K562 (cell line): Measurements from ENCODE around the gene PHETA2. TPM values are rescaled to one million over a fixed set of nuclear protein-coding genes. Genes with fewer than 3 reads are reported as not detected.

Experiments
- ATAC-seq: fragments of 200-7000 bp; cut with Tn5 transposase; 3 replicates; pipeline ENCODE4 v1.9.1; 2020; ENCODE audit warnings: moderate library complexity
- BruUV-seq: library from RNA; stranded (reverse); fragments of 400-500 nt; replicated peaks from 2 replicates; lab custom pipeline; 2021; lab: Mats Ljungman, UMichigan
- CTCF ChIA-PET: fragments of 300-600 bp; formaldehyde crosslinking; extraction: SDS; loops from one replicate; lab custom pipeline; 2021; ENCODE audit warnings: low intra/inter-chr PET ratio; lab: Yijun Ruan, JAX
- POLR2A ChIA-PET: fragments of 300-600, 350-650 bp; sonication (Branson Sonifier 250); formaldehyde crosslinking; extraction: SDS; loops from one replicate; lab custom pipeline; 2021; ENCODE audit warnings: antibody characterized with exemption, inconsistent platforms; lab: Yijun Ruan, JAX
- DNase-seq, 4 experiments: peaks; one replicate each; pipeline versions ENCODE4 v3.0.0 to v3.0.0-alpha.2; 2011 to 2018; ENCODE audit warnings: low spot score in 3 of 4, mixed read lengths in 3 of 4; ENCODE audit errors: extremely low read depth in 1 of 4
- FAIRE-seq: peaks from 2 replicates; lab custom pipeline; 2011; peaks lifted over from hg19 to GRCh38; lab: Jason Lieb, UNC
- H2AFZ ChIP-seq: 2 replicates; pipeline ENCODE4 v1.6.0; 2011; ENCODE audit warnings: low read depth, low read length, control low read depth, inconsistent platforms
- H3K27ac ChIP-seq: fragments of 200-600 bp; 3 replicates; pipeline ENCODE4 v1.8.0; 2011; ENCODE audit warnings: low read depth, mild to moderate bottlenecking, control low read depth, inconsistent platforms, low read length, moderate library complexity, mixed read lengths; ENCODE audit errors: extremely low read depth
- H3K27me3 ChIP-seq, 2 experiments: fragments of 300-600 bp in 1 of 2; 2 replicates in 1 of 2; 3 replicates in 1 of 2; pipeline versions ENCODE4 v1.6.0 to v1.8.0; 2011; ENCODE audit warnings: inconsistent platforms in 2 of 2, low read length in 2 of 2, mild to moderate bottlenecking in 1 of 2, mixed read lengths in 1 of 2, moderate library complexity in 1 of 2; ENCODE audit not compliant: control insufficient read depth in 2 of 2, insufficient read depth in 2 of 2
- H3K36me3 ChIP-seq: fragments of 300-600 bp; 3 replicates; pipeline ENCODE4 v1.8.0; 2011; ENCODE audit warnings: mild to moderate bottlenecking, low read length, inconsistent platforms; ENCODE audit not compliant: control insufficient read depth, insufficient read depth
- H3K4me1 ChIP-seq, 2 experiments: fragments of 200-600 bp in 1 of 2; replicated peaks in 1 of 2; 2 replicates in 1 of 2; 3 replicates in 1 of 2; pipeline versions ENCODE4 v1.5.1 to v1.8.0; 2011; ENCODE audit warnings: inconsistent platforms in 2 of 2, low read length in 2 of 2, mild to moderate bottlenecking in 1 of 2, mixed read lengths in 1 of 2, moderate library complexity in 1 of 2; ENCODE audit not compliant: control insufficient read depth in 2 of 2, insufficient read depth in 2 of 2
- H3K4me2 ChIP-seq: 2 replicates; pipeline ENCODE4 v1.6.1; 2011; ENCODE audit warnings: low read length, control low read depth, inconsistent platforms, mixed read lengths; ENCODE audit not compliant: insufficient read depth
- H3K4me3 ChIP-seq: fragments of 200-600 bp; sonication (generic), shearing (Covaris generic); 2 replicates; pipeline ENCODE4 v1.5.1; 2016; ENCODE audit warnings: control low read depth, inconsistent platforms
- H3K79me2 ChIP-seq: fragments of 200-600 bp; 3 replicates; pipeline ENCODE4 v1.8.0; 2011; ENCODE audit warnings: low read length, inconsistent platforms; ENCODE audit not compliant: control insufficient read depth, insufficient read depth
- H3K9ac ChIP-seq, 2 experiments: 2 replicates each; pipeline versions ENCODE4 v1.6.0 to v1.6.1; 2011; ENCODE audit warnings: low read depth in 2 of 2, low read length in 2 of 2, control low read depth in 1 of 2, inconsistent platforms in 1 of 2, mild to moderate bottlenecking in 1 of 2, mixed read lengths in 1 of 2; ENCODE audit not compliant: insufficient read depth in 1 of 2
- H3K9me1 ChIP-seq: one replicate; pipeline ENCODE4 v1.6.0; 2011; ENCODE audit warnings: inconsistent platforms, mild to moderate bottlenecking, low read length, moderate library complexity; ENCODE audit not compliant: control insufficient read depth, insufficient read depth
- H3K9me3 ChIP-seq: replicated peaks from 2 replicates; pipeline ENCODE4 v1.5.1; 2011; ENCODE audit warnings: low read depth, low read length, inconsistent platforms; ENCODE audit not compliant: control insufficient read depth, insufficient read depth
- H4K20me1 ChIP-seq: replicated peaks from 2 replicates; pipeline ENCODE4 v1.6.1; 2011; ENCODE audit warnings: low read length, inconsistent platforms, mixed read lengths; ENCODE audit not compliant: control insufficient read depth, insufficient read depth
- ASH1L ChIP-seq: fragments of 450-650 bp; IDR thresholded peaks from 2 replicates; pipeline ENCODE4 v1.6.1; 2018; ENCODE audit warnings: borderline replicate concordance, mild to moderate bottlenecking, low read depth; ENCODE audit not compliant: partially characterized antibody
- ELF1 ChIP-seq: fragments of 200-800 bp; sonication (Bioruptor generic); IDR thresholded peaks from 2 replicates; pipeline ENCODE4 v1.6.1; 2016; ENCODE audit warnings: missing genetic modification characterization, missing compliant biosample characterization
- HNRNPK ChIP-seq: fragments of 200-400 bp; formaldehyde crosslinking; IDR thresholded peaks from one replicate; pipeline ENCODE4 v1.6.1; 2018; ENCODE audit warnings: mild to moderate bottlenecking, low read depth, low read length; ENCODE audit not compliant: poor library complexity, severe bottlenecking
- MCM2 ChIP-seq: fragments of 450-650 bp; IDR thresholded peaks from 2 replicates; pipeline ENCODE4 v1.6.1; 2017; ENCODE audit warnings: low read depth, mild to moderate bottlenecking
- PTBP1 ChIP-seq: fragments of 200-400 bp; formaldehyde crosslinking; IDR thresholded peaks from 2 replicates; pipeline ENCODE4 v1.6.1; 2017; ENCODE audit warnings: low read depth, low read length
- RBM34 ChIP-seq: fragments of 200-400 bp; formaldehyde crosslinking; IDR thresholded peaks from 2 replicates; pipeline ENCODE4 v1.6.1; 2018; ENCODE audit warnings: low read length, borderline replicate concordance; ENCODE audit not compliant: insufficient read depth
- SAFB2 ChIP-seq: fragments of 200-400 bp; formaldehyde crosslinking; IDR thresholded peaks from 2 replicates; pipeline ENCODE4 v1.6.1; 2018; ENCODE audit warnings: borderline replicate concordance, low read length, low read depth, moderate library complexity; ENCODE audit not compliant: severe bottlenecking
- SIN3A ChIP-seq, 2 experiments: fragments of 150-350 bp in 1 of 2; IDR thresholded peaks; 2 replicates each; pipeline ENCODE4 v1.6.1; 2011 to 2016; ENCODE audit warnings: borderline replicate concordance in 2 of 2, low read depth in 2 of 2, low read length in 2 of 2, mild to moderate bottlenecking in 2 of 2, moderate library complexity in 2 of 2; ENCODE audit not compliant: control insufficient read depth in 1 of 2
- SUPT5H ChIP-seq: fragments of 450-650 bp; IDR thresholded peaks from 2 replicates; pipeline ENCODE4 v1.6.1; 2016
- TAF15 ChIP-seq: fragments of 200-400 bp; formaldehyde crosslinking; IDR thresholded peaks from 2 replicates; pipeline ENCODE4 v1.6.1; 2017; ENCODE audit warnings: mild to moderate bottlenecking, low read depth, low read length, moderate library complexity
- ZNF699 ChIP-seq: fragments of 250-450 bp; sonication (Bioruptor Pico); IDR thresholded peaks from 2 replicates; pipeline ENCODE4 v1.8.0; 2021; ENCODE audit warnings: mild to moderate bottlenecking, moderate library complexity; ENCODE audit not compliant: insufficient replicate concordance
- ZNF717 ChIP-seq: fragments of 250-450 bp; sonication (Bioruptor Pico); IDR thresholded peaks from 2 replicates; pipeline ENCODE4 v1.5.0; 2021
- ZNF75A ChIP-seq: fragments of 450-650 bp; formaldehyde crosslinking; IDR thresholded peaks from 2 replicates; pipeline ENCODE4 v1.4.0; 2020; ENCODE audit warnings: mild to moderate bottlenecking
- WGBS: fragments of 100-300 bp; shearing (Covaris generic); methylation state at CpG from one replicate; pipeline ENCODE4 v1.1.6; 2016; ENCODE audit warnings: low coverage, mixed read lengths; ENCODE audit not compliant: insufficient coverage; ENCODE audit errors: missing lambda C conversion rate; 5-methylcytosine and 5-hydroxymethylcytosine counted together
- in situ Hi-C: fragments of 300-500 bp; cut with MboI; formaldehyde crosslinking; loops from 4 replicates; pipeline ENCODE4 v1.15.0; 2018; ENCODE audit warnings: inconsistent platforms, mixed read lengths
- intact Hi-C: fragments of 100-400 bp; cut with micrococcal nuclease; formaldehyde crosslinking; loops from 2 replicates; pipeline ENCODE4 v1.14.2; 2022
- polyA plus RNA-seq, 8 experiments: library from polyadenylated mRNA; depleted of rRNA in 4 of 8; stranded (reverse) in 5 of 8; unstranded in 3 of 8; fragments of >200 nt; fragmentation: Nextera tagmentation in 2 of 8; fragmentation: Illumina TruSeq in 1 of 8; extraction: Ambion mirVana in 2 of 8; extraction: Trizol in 1 of 8; gene quantifications; 2 replicates each; pipeline versions ENCODE4 v1.2.1 to v1.2.3, GENCODE V29; 2011 to 2014; ENCODE audit warnings: inconsistent platforms in 1 of 8, missing spikeins in 1 of 8
- total RNA-seq, 7 experiments: library from RNA; depleted of rRNA in 6 of 7; stranded (reverse); fragments of >200 nt in 6 of 7; fragmentation: Illumina TruSeq in 2 of 7; extraction: Trizol in 2 of 7; gene quantifications; 2 replicates each; pipeline versions ENCODE4 v1.2.1 to v1.2.3, GENCODE V29; 2011 to 2021; ENCODE audit warnings: low replicate concordance in 1 of 7
- TF ChIP-seq, protein P1 (sequence below): sonication (generic); formaldehyde crosslinking; IDR thresholded peaks from 2 replicates; pipeline ENCODE4 v1.4.0; 2020; ENCODE audit warnings: mild to moderate bottlenecking, missing genetic modification reagents

The PHETA2 gene
- total and polyA plus RNA-seq, 9 of the 15 experiments (the other 6 are each of a cell fraction or from before 2014, with no cell fraction given): 0.07 to 0.22 (median 0.08) TPM; not detected in 5

DNA sequence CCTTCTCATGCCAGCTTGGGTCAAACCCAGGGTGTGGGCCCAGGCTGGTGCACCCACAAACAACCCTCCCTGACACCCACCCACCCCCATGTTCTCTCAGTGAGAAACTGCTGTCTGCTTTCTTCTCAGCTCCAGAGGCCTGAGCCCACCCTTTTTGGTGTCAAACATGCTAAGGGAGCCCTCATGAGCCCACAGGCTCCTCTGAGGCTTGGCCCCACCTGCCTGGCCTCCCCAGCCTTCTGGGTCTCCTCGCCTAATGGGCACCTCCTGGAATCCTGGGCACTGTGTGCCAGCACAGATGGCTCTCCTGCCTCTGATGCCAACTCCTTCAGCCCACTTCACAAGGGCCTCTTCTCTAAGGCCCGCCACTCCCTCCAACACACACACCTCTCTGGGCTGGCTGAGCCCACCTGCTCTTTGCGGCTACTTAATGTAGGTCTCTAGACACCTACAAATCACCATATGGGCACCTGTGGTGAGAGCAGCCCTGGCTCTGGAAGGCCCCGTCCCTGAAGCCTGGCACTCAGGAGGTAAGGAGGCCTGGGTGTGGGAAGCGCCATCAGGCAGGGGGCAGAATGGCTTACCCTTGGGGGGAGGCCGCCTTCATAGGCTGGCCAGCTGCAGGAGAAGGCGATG is 7.8 kb upstream of the PHETA2 start:
- DNase-seq (no peak), ATAC-seq (no peak), FAIRE-seq (no peak)
- 94% methylated on average over 5 of the region's 7 CpGs for WGBS
- Histone ChIP-seq H3K79me2 (peaks cover 19% of the 10 kb centered on the region), H3K9me3 (no peaks in the 10 kb centered on the region; the same call in 1 of the 2 replicates), H2AFZ (no peak overlapping the region), H3K36me3 (peaks cover 45% of the 10 kb centered on the region; the same call in 2 of the 3 replicates), H3K27me3 (no peaks in the 10 kb centered on the region), H3K9me1 (peaks cover 2% of the 10 kb centered on the region), H3K4me3 (no peak overlapping the region), H4K20me1 (no peaks in the 10 kb centered on the region), H3K27ac (no peak overlapping the region), H3K4me1 (peaks cover 16 to 24% of the 10 kb centered on the region in 2 experiments; a peak in 4 of 5 replicates), H3K9ac (no peak overlapping the region), H3K4me2 (no peak overlapping the region)
- BruUV-seq: no TSS peak
- in situ Hi-C loops (no loop called here), intact Hi-C loops (no loop called here)
- POLR2A ChIA-PET: no interaction called here
- no peak for TF ChIP-seq ZNF75A (CRISPR knock-in tag)
- no peak for TF ChIP-seq SUPT5H
- TF ChIP-seq, protein P1, sequence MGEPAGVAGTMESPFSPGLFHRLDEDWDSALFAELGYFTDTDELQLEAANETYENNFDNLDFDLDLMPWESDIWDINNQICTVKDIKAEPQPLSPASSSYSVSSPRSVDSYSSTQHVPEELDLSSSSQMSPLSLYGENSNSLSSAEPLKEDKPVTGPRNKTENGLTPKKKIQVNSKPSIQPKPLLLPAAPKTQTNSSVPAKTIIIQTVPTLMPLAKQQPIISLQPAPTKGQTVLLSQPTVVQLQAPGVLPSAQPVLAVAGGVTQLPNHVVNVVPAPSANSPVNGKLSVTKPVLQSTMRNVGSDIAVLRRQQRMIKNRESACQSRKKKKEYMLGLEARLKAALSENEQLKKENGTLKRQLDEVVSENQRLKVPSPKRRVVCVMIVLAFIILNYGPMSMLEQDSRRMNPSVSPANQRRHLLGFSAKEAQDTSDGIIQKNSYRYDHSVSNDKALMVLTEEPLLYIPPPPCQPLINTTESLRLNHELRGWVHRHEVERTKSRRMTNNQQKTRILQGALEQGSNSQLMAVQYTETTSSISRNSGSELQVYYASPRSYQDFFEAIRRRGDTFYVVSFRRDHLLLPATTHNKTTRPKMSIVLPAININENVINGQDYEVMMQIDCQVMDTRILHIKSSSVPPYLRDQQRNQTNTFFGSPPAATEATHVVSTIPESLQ (CRISPR knock-in tag): no peak
- TF ChIP-seq RBM34: no peak
- no peak for TF ChIP-seq MCM2
- TF ChIP-seq ZNF699 (CRISPR knock-in tag): no peak
- TF ChIP-seq HNRNPK: no peak
- no peak for TF ChIP-seq ELF1 (tag)
- TF ChIP-seq SIN3A (IDR thresholded peaks at IDR 0.05; ENCODE audit: borderline replicate concordance in 2 of 2, control insufficient read depth in 1 of 2, low read depth in 2 of 2, low read length in 2 of 2): no peak
- no peak for TF ChIP-seq ASH1L
- TF ChIP-seq TAF15: no peak
- TF ChIP-seq ZNF717 (CRISPR knock-in tag): no peak
- no peak for TF ChIP-seq PTBP1
- no peak for TF ChIP-seq SAFB2
- CTCF ChIA-PET: no interaction called here
